ENCODE results near the gene HMX3.

- TF ChIP-seq CTCF (IDR thresholded peaks at IDR 0.05; ENCODE audit: low read length) (no peak), EZH2phosphoT487 (IDR thresholded peaks at IDR 0.05; ENCODE audit: low read length) (no peak)
Measured at GRCh38 chr10:123157210-123157609, 21.4 kb downstream of the HMX3 start.

All from MM.1S (cell line).